HG03342 (cell line): ENCODE results near the gene SASH3.

ENCODE experiments used
- ATAC-seq: cut with Tn5 transposase; IDR thresholded peaks from one replicate; pipeline ENCODE4 v1.9.1; 2021; ENCODE audit warnings: mild to moderate bottlenecking, moderate library complexity; ENCODE audit not compliant: unreplicated experiment

SASH3 gene

DNA sequence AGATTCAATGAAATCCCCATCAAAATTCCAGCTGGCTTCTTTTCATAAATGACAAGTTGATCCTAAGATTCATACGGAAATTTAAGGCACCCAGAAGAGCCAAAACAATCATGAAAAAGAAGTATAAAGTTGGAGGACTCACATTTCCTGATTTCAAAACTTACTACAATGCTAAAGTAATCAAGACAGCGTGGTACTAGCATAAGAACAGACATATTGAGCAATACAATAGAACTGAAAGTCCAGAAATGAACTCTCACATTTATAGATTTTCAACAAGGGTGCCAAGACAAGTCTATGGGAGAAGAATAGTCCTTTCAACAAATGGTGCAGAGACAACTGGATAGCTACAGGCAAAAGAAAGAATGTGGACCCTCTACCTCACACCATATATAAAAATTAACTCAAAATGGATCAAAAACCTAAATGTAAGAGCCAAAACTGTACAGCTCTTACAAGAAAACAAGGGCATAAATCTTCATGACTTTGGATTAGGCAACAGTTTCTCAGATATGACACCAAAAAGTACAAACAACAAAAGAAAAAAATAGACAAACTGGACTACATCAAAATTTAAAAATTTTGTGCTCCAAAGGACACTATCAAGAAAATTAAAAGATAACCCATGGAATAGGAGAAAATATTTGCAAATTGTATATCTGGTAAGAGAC lies 28.5 kb downstream of the SASH3 start:
- ATAC-seq, result no peak

DNA sequence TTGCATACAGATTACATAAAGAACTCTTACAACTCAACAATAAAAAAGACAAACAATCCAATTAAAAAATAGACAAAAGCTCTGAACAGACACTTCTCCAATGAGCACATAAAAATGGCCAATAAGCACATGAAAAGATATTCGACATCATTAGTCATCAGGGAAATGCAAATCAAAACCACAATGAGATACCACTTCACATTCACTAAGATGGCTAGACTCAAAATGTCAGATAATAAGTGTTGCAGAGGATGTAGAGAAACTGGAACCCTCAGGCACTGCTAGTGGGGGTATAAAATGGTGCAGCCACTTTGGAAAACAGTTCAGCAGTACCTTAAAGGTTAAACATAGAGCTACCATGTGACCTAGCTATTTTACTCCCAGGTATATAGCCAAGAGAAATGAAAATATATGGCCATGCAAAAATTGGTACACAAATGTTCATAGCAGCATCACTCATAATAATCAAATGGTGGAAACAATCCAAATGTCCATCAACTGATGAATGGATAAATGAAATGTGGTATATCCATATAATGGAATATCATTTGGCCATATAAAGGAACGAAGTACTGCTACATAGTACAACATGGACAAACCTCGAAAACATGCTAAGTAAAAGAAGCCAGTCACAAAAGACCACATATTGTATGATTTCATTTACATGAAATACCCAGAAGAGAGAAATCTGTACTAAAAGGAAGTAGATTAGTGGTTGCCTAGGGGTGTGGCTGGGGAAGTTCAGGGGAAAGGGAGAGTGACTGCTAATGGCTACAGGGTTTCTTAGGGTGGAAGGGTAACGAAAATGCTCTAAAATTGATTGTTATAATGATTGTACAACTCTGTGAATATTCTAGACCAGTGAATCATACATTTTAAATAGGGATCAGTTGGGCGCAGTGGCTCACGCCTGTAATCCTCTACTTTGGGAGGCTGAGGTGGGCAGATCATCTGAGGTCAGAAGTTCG lies 29.4 kb downstream of the SASH3 start:
- no peak for ATAC-seq

DNA sequence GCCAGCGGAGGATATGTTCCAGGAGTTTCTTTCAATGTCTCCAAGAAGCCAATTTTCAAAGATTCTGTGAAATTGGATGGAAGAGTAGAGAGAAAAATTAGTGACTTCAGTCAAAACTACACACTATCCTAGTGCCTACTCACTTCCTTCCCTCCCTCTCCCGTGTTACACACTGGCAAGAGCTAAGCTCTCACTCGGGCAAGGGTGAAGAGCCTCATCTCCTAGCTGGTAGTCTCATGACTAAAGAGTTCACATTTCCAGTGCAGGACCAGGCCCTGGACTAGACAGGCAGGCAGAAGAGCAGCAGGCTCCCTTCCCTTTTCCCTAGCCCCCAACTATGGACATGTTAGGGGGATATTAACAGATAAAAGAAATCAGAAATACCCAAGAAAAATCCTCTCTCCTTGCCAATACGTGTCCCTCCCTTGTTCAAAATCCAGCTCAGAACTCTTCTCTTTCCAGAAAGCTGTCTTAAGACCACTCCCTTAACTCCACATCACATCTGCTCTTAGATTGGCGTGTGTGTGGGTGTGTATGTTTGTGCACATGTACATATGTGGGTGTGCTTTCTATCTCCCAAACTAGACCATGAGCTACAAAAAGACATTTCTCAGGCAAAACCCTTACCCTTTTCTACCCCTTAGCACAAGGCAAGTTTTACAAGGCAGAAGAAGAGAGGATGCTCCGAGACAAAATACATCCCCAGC lies 34.1 kb downstream of the SASH3 start:
- no peak for ATAC-seq

DNA sequence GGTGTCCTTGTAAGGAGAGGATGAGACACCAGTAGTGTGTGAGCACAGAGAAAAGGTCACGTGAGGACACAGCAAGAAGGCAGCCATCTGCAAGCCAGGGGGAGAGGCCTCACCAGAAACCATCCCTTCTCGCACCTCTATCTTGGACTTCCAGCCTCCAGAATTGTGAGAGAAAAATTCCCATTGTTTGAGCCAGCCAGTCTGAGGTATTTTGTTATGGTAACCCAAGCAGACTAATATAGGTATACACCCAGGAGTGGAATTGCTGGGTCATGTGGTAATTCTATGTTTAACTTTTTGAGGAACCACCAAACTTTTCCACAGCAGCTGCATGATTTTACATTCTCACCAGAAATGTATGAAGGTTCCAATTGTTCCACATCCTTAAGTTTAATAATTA lies 38.4 kb downstream of the SASH3 start:
- ATAC-seq, result no peak

DNA sequence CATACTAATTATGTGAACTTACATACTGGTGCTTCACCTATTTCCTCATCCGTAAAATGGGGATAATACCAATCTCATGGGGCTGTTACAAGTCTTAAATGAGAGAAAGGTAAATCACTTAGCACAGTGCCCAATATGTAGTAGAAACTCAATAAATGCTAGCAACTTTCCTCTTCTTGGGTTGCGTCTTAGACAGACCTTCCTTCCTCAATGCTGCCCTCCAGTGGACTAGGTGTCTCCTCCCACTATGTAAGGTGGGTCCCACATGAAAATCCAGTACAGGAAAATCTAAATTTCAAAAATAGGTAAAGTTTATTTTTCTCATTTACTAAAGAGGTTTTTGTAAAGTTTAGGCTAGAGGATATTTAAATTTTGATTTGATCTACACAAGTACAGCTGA lies 43.4 kb downstream of the SASH3 start:
- no peak for ATAC-seq

DNA sequence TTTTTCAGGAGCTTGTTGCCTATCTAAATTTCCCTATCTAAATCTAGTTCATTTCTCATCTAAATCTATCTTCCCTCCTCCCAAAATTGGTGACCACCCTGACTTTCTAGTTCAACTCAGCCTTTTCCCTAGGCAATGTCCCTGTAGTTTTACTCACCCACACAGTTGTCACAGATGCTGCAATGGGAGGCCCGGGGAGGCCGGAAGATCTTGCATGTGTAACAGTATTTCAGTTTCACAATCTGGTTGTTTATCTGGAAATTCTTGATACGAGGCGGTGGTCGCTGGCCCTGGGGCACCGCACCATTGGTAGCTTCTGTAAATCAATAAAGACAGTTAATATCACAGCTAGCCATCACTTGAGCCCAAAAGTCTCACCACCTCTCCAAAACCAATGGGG lies 43.8 kb downstream of the SASH3 start:
- ATAC-seq, result no peak

DNA sequence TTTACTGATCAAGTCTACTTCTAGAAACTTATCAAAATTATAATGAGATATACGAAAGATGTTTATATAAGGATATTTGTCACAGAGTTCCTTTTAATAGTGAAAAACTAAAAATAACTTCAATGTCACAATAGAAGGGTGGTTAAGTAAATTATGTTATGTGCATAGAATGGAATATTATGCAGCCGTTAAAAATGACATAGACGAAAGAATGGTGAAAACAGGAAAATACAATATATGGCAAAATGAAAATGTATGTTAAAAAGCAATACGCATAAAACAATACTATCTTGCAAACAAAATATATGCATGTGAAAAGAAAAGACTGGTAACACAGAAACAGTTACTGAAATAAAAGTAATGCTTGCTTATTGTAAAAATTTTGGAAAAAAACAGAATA lies 44.9 kb downstream of the SASH3 start:
- ATAC-seq, result no peak

DNA sequence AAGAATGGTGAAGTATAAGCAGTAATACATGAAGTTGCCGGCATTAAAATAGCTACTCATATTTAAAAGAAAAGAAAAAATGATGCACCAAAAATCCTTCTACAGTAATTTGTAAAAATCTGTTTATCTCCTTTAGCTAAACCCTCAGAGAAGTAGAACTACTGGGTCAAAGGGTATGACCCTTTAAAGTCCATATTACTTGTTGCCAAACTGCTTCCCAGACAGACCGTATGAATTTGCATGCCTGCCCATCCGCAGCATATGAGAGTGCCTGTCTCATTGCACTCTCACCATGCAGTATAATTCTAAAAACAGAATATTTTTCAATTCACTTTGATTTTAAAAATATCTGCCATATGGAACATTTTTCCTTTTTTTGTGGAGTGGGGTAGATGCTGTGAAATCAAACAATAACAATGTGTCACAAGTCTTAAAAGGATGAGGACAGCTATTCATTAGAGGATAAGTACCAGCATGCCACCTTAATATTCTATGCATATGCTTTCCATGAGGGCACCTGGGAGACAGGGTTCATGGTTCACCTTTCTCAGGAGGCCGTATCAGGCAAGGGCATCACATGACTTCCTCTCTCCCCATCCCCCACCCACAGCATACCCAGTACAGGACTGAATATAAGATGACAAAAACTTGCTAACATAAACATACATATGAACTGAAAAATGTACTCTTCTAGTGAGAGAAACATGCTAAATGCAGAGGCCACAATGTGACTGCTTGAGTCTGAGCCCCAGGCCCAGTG lies 46.2 kb downstream of the SASH3 start:
- ATAC-seq, result no peak

DNA sequence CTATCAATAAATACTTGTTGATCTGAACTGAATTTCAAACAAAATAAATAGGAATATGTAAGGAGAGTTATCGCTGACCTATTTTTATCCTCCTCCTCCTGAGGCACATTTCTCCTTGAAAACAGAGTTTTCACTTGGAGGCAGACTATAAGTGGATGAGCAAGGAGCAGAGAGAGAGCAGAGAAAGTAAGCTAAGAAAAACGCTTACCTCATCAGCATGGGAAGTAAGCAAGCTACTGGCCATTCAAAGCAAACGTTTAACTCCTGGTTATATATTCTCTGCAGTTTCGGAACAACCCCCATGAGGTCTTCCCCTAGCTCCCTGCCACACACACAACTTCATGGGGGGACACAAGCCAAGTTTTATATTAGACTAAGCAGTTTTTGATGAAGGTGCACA lies 50.7 kb downstream of the SASH3 start:
- ATAC-seq, result no peak

DNA sequence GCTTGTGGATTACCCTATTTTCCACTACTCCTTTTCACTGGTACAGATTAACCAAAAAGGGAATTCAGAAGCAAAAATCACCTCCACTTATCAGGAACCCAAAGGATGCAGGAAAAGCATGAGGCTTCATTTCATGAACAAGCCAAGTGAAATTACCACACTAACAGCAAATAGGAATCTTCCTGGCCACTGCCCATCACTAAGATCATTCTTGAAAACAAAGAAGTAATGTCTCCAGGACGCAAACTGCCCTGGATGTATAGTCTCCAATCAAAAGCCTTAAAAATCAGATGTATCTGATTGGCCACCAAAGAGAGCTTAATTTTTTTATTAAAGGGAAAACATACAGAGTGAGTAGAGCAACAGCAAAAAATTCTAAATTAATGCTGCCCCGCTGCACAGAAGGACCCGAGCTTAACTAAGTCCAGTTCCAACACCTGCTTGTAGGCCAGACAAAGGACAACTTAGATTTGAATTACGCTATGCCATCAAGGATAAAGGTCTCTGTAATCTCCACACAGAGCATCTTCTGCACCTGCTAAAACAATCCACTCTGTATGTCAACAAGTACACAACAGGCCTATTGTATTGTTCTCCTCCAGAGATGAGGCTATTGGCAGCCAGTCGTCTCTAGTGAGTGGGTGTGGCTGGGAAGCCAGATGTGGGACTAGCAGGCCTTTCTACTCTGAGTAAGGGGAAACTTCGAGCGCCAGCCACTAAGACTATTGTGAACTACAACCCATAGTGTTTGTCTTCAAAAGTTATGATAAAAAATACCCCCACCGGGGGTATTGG lies 51.5 kb downstream of the SASH3 start:
- no peak for ATAC-seq

DNA sequence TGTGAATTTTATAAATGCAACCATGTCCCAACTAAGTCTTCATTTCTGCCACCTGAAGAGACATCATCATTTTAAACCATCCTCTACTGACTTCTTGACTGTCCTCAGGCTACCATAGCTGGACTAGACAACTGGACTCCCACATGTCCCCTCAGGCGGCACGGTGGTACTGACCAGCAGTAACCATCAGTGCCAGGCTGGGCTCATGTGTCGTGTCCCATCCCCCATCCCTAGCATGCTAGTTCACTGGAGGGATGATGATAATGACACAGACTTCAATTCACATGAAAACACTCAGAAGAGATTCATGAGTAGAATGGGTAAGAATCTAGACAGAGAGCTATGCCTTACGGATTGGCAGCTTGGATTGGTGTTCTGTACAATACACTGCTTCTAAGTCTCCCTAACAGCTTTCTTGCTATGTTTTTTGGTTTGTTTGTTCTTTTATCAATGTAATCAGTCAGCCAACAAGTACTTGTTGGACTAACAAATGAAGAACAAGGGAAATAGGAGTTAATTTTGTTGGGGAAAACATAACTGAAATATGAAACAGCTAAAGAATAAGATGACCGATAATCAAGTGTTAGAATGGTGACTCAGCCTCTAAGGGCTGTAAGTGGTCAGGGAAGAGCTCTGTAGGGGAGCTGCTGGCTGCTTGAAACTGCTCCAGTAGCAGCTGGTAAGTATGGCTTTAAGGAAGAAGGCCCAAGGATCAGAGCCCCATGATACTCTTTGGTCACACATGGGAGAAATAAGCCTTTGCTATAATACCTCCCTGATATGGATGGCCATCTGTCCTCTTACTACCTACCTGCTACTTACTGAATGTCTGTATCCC lies 53.6 kb downstream of the SASH3 start:
- ATAC-seq, result no peak

DNA sequence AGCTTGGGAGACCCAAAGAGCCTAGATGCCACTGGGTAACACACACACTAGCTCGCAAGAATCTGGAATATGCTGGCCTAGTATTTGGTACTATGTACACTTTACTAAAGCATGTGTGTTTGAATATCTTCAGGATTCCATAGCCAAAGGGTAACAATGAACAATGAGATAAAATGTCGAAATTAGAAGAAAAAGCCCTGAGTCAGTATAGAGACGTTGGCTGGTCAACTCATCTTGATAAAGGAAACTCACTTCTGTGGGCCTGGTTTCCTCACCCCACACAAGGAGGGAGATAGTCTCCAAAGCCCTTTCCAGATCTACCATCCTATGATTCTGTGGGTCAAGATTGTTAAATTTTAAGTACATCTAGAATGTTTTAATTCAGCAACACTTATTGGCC lies 57.1 kb downstream of the SASH3 start:
- ATAC-seq, result no peak

DNA sequence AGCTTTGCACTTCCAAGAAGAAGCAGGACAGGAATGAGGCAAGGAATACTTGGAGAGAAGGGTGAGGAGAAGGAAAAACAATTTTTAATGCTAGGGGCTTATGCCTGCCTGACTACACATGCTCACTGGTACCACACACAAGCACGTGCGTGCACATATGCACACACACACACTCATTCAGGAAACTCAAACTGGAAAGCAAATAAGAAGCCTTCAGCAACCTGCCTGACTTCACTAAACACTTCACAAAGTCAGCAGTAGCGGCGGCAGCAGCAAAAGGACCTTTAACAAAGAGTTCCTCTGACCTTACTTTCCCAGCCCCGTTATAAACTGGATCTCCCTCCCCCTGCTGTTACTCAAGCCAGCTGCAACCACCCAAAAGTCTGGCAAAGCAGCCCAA lies 60.6 kb downstream of the SASH3 start:
- ATAC-seq, result no peak

DNA sequence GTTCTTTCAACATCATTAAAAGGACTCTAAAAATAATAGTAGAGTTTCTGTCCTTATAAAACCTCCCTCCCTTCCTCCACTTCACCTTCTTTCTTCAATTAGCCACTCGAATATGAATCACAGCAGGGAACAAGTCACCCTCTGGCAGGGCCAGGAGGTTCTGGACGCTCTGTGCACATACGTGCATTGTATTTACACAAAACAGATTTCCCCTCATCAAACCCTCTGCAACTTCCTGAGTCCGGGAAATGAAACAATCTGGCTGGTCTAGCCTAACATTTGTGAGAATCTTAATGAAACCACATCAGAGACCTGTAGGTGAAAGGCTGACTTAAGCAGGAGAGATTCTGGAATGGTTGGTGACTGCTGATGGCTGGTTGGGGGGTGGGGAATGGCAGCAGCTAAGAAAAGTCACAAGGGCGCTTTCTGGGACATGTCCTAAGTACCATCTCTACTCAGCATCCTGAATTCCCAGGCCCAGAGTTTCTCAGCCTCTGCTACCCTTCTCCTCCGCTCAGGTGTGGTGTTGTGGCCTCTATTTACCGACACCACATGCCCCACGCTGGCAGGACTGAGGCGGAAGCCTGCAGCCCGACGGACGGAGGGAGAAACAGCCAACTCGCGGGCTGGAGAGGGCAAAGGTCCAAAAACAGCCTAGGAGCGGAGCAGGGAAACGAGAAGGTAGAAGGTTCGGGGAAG lies 62.9 kb downstream of the SASH3 start:
- no peak for ATAC-seq

DNA sequence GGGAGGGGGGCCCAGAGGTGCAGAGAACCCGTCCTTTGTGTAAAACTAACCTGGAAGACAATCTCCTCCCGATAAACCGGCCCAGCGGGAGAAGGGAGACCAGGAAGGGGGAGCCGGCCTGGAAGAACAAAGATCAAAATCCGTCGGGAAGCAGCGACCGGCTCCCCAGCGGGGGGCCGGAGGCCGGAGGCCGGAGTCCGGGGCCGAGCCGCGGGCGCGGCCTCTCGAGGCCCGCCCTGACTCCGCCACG lies 63.4 kb downstream of the SASH3 start:
- ATAC-seq, result no peak

DNA sequence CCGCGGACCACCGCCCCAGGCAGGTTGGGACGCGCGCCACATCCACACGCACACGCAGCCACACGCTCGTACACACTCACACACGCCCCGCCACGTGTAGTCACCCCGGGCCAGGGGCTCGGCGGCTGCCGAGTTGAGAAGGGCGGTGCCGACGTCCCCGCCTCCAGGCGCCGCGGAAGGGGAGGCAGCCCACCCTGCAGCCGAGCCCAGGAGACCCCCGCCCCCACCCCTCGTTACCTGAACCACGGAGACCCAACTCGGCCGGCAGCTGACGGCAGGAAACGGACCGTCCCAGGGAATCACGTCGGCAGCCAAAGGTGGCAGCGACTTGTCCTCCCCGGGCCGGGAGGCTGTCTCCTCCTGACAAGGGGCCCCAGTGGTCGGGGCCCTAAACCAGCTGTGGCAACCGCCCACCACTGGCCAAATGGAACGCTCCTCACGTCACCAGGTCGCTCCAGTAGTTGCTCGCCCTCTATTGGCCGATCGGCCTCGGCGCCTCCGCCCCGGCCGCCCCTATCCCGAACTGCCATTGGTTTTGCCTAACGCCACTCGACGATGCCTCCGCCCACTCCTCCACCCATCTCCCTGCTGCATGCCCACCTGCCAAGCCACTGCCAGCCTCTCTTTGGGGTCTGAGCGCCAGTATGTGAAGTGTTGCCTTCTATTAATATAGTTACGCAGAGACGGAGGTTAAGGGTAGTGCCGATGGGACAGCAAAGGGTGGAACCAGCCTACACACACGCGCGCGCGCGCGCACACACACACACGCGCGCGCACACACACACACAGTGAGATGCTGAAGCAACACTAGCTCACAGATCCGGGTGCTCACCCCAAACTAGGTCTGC lies 63.9 kb downstream of the SASH3 start, which contains the start of gene ZDHHC9:
TSS of gene ZDHHC9 (minus strand) at position 428 of the 848 bp plus-strand sequence. CDS start 1,941 bp downstream, outside the sequence.
- ATAC-seq, result peak; percentile 98
